ENCODE data around the gene PZP.
"Not testable (repeated sequence)": the region's sequence is repeated elsewhere in the genome, so short reads cannot be mapped to it uniquely, and the experiment has no call there.

- TF ChIP-seq, protein P1, sequence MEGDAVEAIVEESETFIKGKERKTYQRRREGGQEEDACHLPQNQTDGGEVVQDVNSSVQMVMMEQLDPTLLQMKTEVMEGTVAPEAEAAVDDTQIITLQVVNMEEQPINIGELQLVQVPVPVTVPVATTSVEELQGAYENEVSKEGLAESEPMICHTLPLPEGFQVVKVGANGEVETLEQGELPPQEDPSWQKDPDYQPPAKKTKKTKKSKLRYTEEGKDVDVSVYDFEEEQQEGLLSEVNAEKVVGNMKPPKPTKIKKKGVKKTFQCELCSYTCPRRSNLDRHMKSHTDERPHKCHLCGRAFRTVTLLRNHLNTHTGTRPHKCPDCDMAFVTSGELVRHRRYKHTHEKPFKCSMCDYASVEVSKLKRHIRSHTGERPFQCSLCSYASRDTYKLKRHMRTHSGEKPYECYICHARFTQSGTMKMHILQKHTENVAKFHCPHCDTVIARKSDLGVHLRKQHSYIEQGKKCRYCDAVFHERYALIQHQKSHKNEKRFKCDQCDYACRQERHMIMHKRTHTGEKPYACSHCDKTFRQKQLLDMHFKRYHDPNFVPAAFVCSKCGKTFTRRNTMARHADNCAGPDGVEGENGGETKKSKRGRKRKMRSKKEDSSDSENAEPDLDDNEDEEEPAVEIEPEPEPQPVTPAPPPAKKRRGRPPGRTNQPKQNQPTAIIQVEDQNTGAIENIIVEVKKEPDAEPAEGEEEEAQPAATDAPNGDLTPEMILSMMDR (IDR thresholded peaks at IDR 0.05; ENCODE audit: insufficient read depth, low read length, poor library complexity, severe bottlenecking): not testable (repeated sequence)
- TF ChIP-seq EZH2phosphoT487 (conservative IDR thresholded peaks at IDR 0.05; ENCODE audit: low read length): not testable (repeated sequence)
These were observed 12.8 kb upstream of the PZP start for GRCh38 chr12:9221011-9221410.
